Osteoblast (primary cell): ENCODE measurements around the gene KRT78. TPM values are rescaled to one million over a fixed set of nuclear protein-coding genes. Genes with fewer than 3 reads are reported as not detected.

ENCODE experiments used
- DNase-seq: peaks from one replicate; pipeline ENCODE4 v3.0.0; 2011; ENCODE audit warnings: low spot score, mixed read lengths; ENCODE audit not compliant: insufficient read length; ENCODE audit errors: missing footprints
- H2AFZ ChIP-seq: 2 replicates; pipeline ENCODE4 v1.6.0; 2011; ENCODE audit warnings: mild to moderate bottlenecking, low read length
- H3K27ac ChIP-seq: 2 replicates; pipeline ENCODE4 v1.5.1; 2011; ENCODE audit warnings: mild to moderate bottlenecking, low read depth, low read length, moderate library complexity
- H3K27me3 ChIP-seq: 2 replicates; pipeline ENCODE4 v1.6.0; 2012; ENCODE audit warnings: mild to moderate bottlenecking, control low read depth, inconsistent platforms, low read length, moderate library complexity; ENCODE audit not compliant: insufficient read depth
- H3K36me3 ChIP-seq: 2 replicates; pipeline ENCODE4 v1.5.1; 2011; ENCODE audit warnings: mild to moderate bottlenecking, low read length, control low read depth, moderate library complexity; ENCODE audit not compliant: insufficient read depth
- H3K4me1 ChIP-seq: 2 replicates; pipeline ENCODE4 v1.5.1; 2011; ENCODE audit warnings: mild to moderate bottlenecking, low read length, control low read depth, moderate library complexity; ENCODE audit not compliant: insufficient read depth
- H3K4me2 ChIP-seq: 2 replicates; pipeline ENCODE4 v1.6.0; 2011; ENCODE audit warnings: mild to moderate bottlenecking, low read length; ENCODE audit not compliant: insufficient read depth
- H3K4me3 ChIP-seq: fragments of 200-600 bp; sonication (generic); 3 replicates; pipeline ENCODE4 v1.5.1; 2012; ENCODE audit warnings: mild to moderate bottlenecking, low read length, inconsistent platforms; ENCODE audit not compliant: insufficient read depth
- H3K79me2 ChIP-seq: 2 replicates; pipeline ENCODE4 v1.6.0; 2012; ENCODE audit warnings: mild to moderate bottlenecking, low read length, control low read depth, inconsistent platforms; ENCODE audit not compliant: insufficient read depth
- H3K9me3 ChIP-seq: 2 replicates; pipeline ENCODE4 v1.5.1; 2011; ENCODE audit warnings: low read depth, low read length, control low read depth
- H4K20me1 ChIP-seq: 2 replicates; pipeline ENCODE4 v1.6.0; 2012; ENCODE audit warnings: mild to moderate bottlenecking, low read length, control low read depth; ENCODE audit not compliant: insufficient read depth
- total RNA-seq: library from RNA; depleted of rRNA; stranded (reverse); fragments of >200 nt; gene quantifications from 2 replicates; pipeline ENCODE4 v1.2.3, GENCODE V29; 2012
- TF ChIP-seq, protein P1 (sequence below): IDR thresholded peaks from 2 replicates; pipeline ENCODE4 v1.5.1; 2011; ENCODE audit warnings: mild to moderate bottlenecking, low read depth, low read length, moderate library complexity; ENCODE audit errors: extremely low read depth

The KRT78 gene
- total RNA-seq, 1 donor: not detected

DNA sequence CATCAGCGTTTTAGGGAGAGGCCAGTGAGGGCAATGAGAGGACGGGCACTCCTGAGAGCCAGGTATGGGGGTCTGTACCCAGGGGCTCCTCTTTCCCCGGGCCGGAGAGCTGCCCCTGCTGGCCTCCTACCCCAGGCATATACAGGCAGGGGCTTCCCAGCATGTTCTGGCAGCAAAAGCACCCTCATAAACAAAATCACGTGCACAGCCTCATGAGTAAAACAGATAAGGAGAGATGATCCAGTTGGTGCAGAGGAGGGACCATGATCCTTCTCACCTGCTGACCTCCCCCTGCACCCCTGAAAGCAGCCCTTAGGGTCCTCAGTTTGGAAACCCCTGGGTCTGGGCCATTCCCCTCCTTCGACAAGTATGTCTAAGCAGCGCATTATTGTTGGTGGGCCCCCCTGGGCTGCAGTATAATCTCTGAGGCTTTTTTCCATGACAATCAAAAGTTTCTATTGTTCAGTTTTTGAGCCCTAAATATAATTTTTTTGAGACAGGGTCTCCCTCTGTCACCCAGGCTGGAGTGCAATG, 29.8 kb downstream of the KRT78 start:
- TF ChIP-seq, protein P1, sequence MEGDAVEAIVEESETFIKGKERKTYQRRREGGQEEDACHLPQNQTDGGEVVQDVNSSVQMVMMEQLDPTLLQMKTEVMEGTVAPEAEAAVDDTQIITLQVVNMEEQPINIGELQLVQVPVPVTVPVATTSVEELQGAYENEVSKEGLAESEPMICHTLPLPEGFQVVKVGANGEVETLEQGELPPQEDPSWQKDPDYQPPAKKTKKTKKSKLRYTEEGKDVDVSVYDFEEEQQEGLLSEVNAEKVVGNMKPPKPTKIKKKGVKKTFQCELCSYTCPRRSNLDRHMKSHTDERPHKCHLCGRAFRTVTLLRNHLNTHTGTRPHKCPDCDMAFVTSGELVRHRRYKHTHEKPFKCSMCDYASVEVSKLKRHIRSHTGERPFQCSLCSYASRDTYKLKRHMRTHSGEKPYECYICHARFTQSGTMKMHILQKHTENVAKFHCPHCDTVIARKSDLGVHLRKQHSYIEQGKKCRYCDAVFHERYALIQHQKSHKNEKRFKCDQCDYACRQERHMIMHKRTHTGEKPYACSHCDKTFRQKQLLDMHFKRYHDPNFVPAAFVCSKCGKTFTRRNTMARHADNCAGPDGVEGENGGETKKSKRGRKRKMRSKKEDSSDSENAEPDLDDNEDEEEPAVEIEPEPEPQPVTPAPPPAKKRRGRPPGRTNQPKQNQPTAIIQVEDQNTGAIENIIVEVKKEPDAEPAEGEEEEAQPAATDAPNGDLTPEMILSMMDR: no peak
- no peak overlapping the region for H3K27ac ChIP-seq

DNA sequence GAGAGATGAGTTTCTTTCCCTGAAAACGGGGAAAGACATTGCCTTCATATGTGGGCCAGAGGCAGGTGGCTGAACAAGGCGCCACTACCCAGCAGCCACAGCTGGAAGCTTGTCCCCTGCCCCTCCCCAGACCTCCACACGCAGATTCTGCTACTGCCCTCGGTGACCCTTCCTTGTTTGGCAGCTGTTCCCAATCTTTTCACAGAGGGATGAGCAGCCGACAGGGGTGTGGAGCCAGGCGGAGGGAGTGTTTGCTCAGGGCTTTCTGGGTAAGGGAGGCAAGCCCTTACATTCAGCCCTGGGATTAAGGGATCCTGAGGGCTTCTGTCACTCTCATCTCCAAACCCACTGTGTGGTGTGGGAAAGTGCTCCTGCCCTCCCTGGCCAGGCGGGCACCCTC, 30.4 kb downstream of the KRT78 start:
- Histone ChIP-seq H3K4me3 (no peak overlapping the region), H3K27ac (no peak overlapping the region), H3K27me3 (peaks cover 28% of the 10 kb centered on the region)

More for the DNA sequence above, 29.8 kb downstream of the KRT78 start:
- H3K4me1 ChIP-seq: peaks cover 7% of the 10 kb centered on the region
- H2AFZ ChIP-seq: no peak overlapping the region
- H4K20me1 ChIP-seq: no peaks in the 10 kb centered on the region
- no peak overlapping the region for H3K4me2 ChIP-seq
- DNase-seq: no peak
- H3K9me3 ChIP-seq: no peaks in the 10 kb centered on the region
- no peaks in the 10 kb centered on the region for H3K79me2 ChIP-seq
- no peak overlapping the region for H3K4me3 ChIP-seq
- H3K27me3 ChIP-seq: peaks cover 28% of the 10 kb centered on the region
- no peaks in the 10 kb centered on the region for H3K36me3 ChIP-seq

DNA sequence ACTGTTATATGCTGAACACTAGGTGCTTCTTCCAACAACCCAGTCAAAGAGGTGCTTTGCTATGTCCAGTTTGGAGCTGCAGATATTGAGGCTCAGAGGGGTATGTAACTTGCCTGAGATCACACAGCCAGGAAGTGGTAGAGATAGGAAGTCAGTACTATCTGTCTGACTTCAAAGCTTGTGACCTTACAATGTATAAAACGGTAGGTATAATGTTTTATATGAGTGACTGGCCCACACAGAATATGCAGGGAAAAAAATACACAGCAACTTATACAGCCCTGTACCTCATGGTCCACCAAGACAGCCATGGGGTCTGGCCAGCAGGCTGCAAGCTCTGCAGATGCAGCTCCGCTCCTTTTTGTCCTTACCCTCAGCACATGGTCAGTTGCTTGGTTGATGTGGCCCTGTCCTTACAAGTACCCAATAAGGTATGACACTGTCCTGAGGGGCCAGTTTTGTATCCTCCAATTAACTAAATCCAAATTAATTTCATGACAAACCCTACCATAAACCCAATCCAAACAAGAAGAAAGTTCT, 31.0 kb downstream of the KRT78 start:
- TF ChIP-seq, protein P1: no peak
- H3K79me2 ChIP-seq: no peaks in the 10 kb centered on the region
- H3K4me2 ChIP-seq: no peak overlapping the region
- DNase-seq: no peak
- peaks cover 7% of the 10 kb centered on the region for H3K4me1 ChIP-seq
- H3K4me3 ChIP-seq: no peak overlapping the region
- H3K9me3 ChIP-seq: no peaks in the 10 kb centered on the region
- H2AFZ ChIP-seq: no peak overlapping the region
- H3K27ac ChIP-seq: no peak overlapping the region
- H3K36me3 ChIP-seq: no peaks in the 10 kb centered on the region
- H3K27me3 ChIP-seq: peaks cover 33% of the 10 kb centered on the region
- H4K20me1 ChIP-seq: no peaks in the 10 kb centered on the region

More for the DNA sequence above, 30.4 kb downstream of the KRT78 start:
- H3K4me1 ChIP-seq: peaks cover 7% of the 10 kb centered on the region
- no peaks in the 10 kb centered on the region for H3K79me2 ChIP-seq
- no peak for DNase-seq
- no peaks in the 10 kb centered on the region for H4K20me1 ChIP-seq
- no peak overlapping the region for H2AFZ ChIP-seq
- TF ChIP-seq, protein P1: no peak
- H3K9me3 ChIP-seq: no peaks in the 10 kb centered on the region
- no peaks in the 10 kb centered on the region for H3K36me3 ChIP-seq
- no peak overlapping the region for H3K4me2 ChIP-seq

DNA sequence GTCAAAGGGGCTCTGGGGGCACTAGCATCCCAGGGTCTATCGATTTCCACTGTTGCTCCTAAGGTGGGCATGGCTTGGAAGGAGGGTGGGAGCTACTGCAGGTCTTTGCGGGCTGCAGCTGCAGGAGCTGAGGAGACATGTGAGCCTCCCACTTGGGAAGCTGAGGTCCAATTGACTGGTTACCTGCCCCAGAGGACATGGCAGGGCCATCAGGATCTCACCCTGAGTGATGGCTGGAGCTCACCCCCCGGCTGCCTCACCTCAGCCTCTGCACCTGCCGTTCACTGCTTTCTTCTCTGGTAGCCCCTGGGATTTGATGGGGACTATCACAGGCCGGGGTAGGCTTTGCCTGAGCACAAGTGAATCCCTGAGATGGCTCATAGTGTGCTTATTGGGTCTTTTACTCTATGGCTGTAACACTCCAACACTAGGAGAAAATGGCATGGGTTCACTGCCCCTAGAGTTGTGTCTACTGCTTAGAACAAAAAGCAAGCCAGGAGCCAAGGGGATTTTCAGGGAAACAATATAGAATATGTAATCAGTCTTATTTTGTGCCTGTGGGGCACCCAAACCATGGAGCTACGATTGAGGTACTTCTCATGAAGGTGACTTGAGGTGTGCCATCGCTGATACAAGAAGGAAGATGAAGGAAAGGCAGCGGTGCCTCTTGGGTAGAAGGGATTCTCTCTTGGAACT, 31.6 kb downstream of the KRT78 start:
- H3K4me2 ChIP-seq: no peak overlapping the region

More for the DNA sequence above, 31.6 kb downstream of the KRT78 start:
- DNase-seq: no peak
- H2AFZ ChIP-seq: no peak overlapping the region
- peaks cover 34% of the 10 kb centered on the region for H3K27me3 ChIP-seq
- H3K4me1 ChIP-seq: peaks cover 3% of the 10 kb centered on the region
- TF ChIP-seq, protein P1: no peak
- H4K20me1 ChIP-seq: no peaks in the 10 kb centered on the region
- no peaks in the 10 kb centered on the region for H3K36me3 ChIP-seq
- no peak overlapping the region for H3K27ac ChIP-seq
- no peaks in the 10 kb centered on the region for H3K9me3 ChIP-seq
- no peak overlapping the region for H3K4me3 ChIP-seq
- H3K79me2 ChIP-seq: no peaks in the 10 kb centered on the region
